Measurements from ENCODE around the gene TAF13.
"Not testable (repeated sequence)": the region's sequence is repeated elsewhere in the genome, so short reads cannot be mapped to it uniquely, and the experiment has no call there.

TAF13 gene

DNA sequence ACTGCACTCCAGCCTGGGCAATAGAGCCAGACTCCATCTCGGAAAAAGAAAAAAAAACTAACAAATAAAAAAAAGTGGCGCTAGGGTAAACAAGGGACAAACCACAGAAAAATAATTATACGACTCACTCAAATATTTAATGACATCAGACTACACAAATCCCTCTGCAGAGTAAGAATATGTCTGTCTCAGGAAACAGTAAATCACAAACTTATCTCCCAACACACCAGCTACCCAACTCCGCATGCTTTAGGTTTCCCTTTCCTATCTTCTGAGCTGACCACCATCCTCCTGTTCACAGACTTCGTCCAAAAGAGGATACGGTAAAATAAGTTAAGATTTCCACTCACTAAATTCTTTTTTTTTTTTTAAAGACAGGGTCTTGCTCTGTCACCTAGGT lies 50.1 kb downstream of the TAF13 start:
- H3K27me3 ChIP-seq (replicated peaks; ENCODE audit: insufficient read depth, low read length), result no peaks in the 10 kb centered on the region
- no peaks in the 10 kb centered on the region for H3K36me3 ChIP-seq (replicated peaks; ENCODE audit: insufficient read depth, low read length)
- no peak for DNase-seq
- no peak overlapping the region for H3K4me3 ChIP-seq (ENCODE audit: low read length)
- H3K4me1 ChIP-seq (ENCODE audit: low read length), result no peaks in the 10 kb centered on the region
- H2AFZ ChIP-seq (ENCODE audit: low read length), result no peak overlapping the region
- H3K9me2 ChIP-seq (replicated peaks; ENCODE audit: insufficient read depth, low read length), result no peaks in the 10 kb centered on the region
- no peak overlapping the region for H3K27ac ChIP-seq (ENCODE audit: low read length)
- TF ChIP-seq, protein P1, sequence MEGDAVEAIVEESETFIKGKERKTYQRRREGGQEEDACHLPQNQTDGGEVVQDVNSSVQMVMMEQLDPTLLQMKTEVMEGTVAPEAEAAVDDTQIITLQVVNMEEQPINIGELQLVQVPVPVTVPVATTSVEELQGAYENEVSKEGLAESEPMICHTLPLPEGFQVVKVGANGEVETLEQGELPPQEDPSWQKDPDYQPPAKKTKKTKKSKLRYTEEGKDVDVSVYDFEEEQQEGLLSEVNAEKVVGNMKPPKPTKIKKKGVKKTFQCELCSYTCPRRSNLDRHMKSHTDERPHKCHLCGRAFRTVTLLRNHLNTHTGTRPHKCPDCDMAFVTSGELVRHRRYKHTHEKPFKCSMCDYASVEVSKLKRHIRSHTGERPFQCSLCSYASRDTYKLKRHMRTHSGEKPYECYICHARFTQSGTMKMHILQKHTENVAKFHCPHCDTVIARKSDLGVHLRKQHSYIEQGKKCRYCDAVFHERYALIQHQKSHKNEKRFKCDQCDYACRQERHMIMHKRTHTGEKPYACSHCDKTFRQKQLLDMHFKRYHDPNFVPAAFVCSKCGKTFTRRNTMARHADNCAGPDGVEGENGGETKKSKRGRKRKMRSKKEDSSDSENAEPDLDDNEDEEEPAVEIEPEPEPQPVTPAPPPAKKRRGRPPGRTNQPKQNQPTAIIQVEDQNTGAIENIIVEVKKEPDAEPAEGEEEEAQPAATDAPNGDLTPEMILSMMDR (IDR thresholded peaks at IDR 0.05; ENCODE audit: low read length), result no peak
- TF ChIP-seq EZH2phosphoT487 (IDR thresholded peaks at IDR 0.05; ENCODE audit: low read length), result no peak
- no peak for TF ChIP-seq EZH2 (optimal IDR thresholded peaks at IDR 0.05; ENCODE audit: low read depth, low read length)
- H3K9me3 ChIP-seq (replicated peaks; ENCODE audit: insufficient read depth, low read length), result no peaks in the 10 kb centered on the region
- H3K9ac ChIP-seq (ENCODE audit: low read length), result no peak overlapping the region
- no peak overlapping the region for H3K4me2 ChIP-seq (ENCODE audit: low read depth, low read length)
- no peaks in the 10 kb centered on the region for H4K20me1 ChIP-seq (ENCODE audit: insufficient read depth, low read length)
- no peaks in the 10 kb centered on the region for H3K79me2 ChIP-seq (ENCODE audit: low read length)
- H3F3A ChIP-seq (ENCODE audit: insufficient read depth, low read length), result no peaks in the 10 kb centered on the region

- TF ChIP-seq EZH2phosphoT487 (IDR thresholded peaks at IDR 0.05; ENCODE audit: low read length) (no peak), EZH2 (optimal IDR thresholded peaks at IDR 0.05; ENCODE audit: low read depth, low read length) (no peak)
- TF ChIP-seq, protein P1 (IDR thresholded peaks at IDR 0.05; ENCODE audit: low read length), result no peak
- no peaks in the 10 kb centered on the region for H3K9me2 ChIP-seq (replicated peaks; ENCODE audit: insufficient read depth, low read length)
- H3K4me1 ChIP-seq (ENCODE audit: low read length), result no peaks in the 10 kb centered on the region
- H3K9me3 ChIP-seq (replicated peaks; ENCODE audit: insufficient read depth, low read length), result no peaks in the 10 kb centered on the region
- no peak overlapping the region for H2AFZ ChIP-seq (ENCODE audit: low read length)
- no peaks in the 10 kb centered on the region for H3F3A ChIP-seq (ENCODE audit: insufficient read depth, low read length)
- no peak overlapping the region for H3K27ac ChIP-seq (ENCODE audit: low read length)
- H3K79me2 ChIP-seq (ENCODE audit: low read length), result no peaks in the 10 kb centered on the region
- no peak overlapping the region for H3K4me2 ChIP-seq (ENCODE audit: low read depth, low read length)
- no peak overlapping the region for H3K9ac ChIP-seq (ENCODE audit: low read length)
- H3K27me3 ChIP-seq (replicated peaks; ENCODE audit: insufficient read depth, low read length), result no peaks in the 10 kb centered on the region
- no peak for DNase-seq
- H3K36me3 ChIP-seq (replicated peaks; ENCODE audit: insufficient read depth, low read length), result no peaks in the 10 kb centered on the region
- no peaks in the 10 kb centered on the region for H4K20me1 ChIP-seq (ENCODE audit: insufficient read depth, low read length)
- no peak overlapping the region for H3K4me3 ChIP-seq (ENCODE audit: low read length)
Observed at GRCh38 chr1:109024646-109025045, 51.2 kb downstream of the TAF13 start.

- Histone ChIP-seq H4K20me1 (ENCODE audit: insufficient read depth, low read length) (no peaks in the 10 kb centered on the region), H3K36me3 (replicated peaks; ENCODE audit: insufficient read depth, low read length) (no peaks in the 10 kb centered on the region), H3K4me2 (ENCODE audit: low read depth, low read length) (no peak overlapping the region), H2AFZ (ENCODE audit: low read length) (no peak overlapping the region), H3K79me2 (ENCODE audit: low read length) (no peaks in the 10 kb centered on the region), H3K27me3 (replicated peaks; ENCODE audit: insufficient read depth, low read length) (no peaks in the 10 kb centered on the region), H3F3A (ENCODE audit: insufficient read depth, low read length) (no peaks in the 10 kb centered on the region), H3K9ac (ENCODE audit: low read length) (no peak overlapping the region), H3K27ac (ENCODE audit: low read length) (no peak overlapping the region), H3K4me3 (ENCODE audit: low read length) (no peak overlapping the region), H3K9me3 (replicated peaks; ENCODE audit: insufficient read depth, low read length) (no peaks in the 10 kb centered on the region), H3K9me2 (replicated peaks; ENCODE audit: insufficient read depth, low read length) (no peaks in the 10 kb centered on the region), H3K4me1 (ENCODE audit: low read length) (no peaks in the 10 kb centered on the region)
- TF ChIP-seq, protein P1 (IDR thresholded peaks at IDR 0.05; ENCODE audit: low read length), result no peak
- no peak for TF ChIP-seq EZH2 (optimal IDR thresholded peaks at IDR 0.05; ENCODE audit: low read depth, low read length)
- no peak for TF ChIP-seq EZH2phosphoT487 (IDR thresholded peaks at IDR 0.05; ENCODE audit: low read length)
- DNase-seq, result no peak
Observed at GRCh38 chr1:109020693-109021257, 55.0 kb downstream of the TAF13 start.

- not testable (repeated sequence) for H3K27me3 ChIP-seq (replicated peaks; ENCODE audit: insufficient read depth, low read length); H3K9me3 ChIP-seq (replicated peaks; ENCODE audit: insufficient read depth, low read length); H3K4me2 ChIP-seq (ENCODE audit: low read depth, low read length); H3K79me2 ChIP-seq (ENCODE audit: low read length); H3K4me1 ChIP-seq (ENCODE audit: low read length); H3F3A ChIP-seq (ENCODE audit: insufficient read depth, low read length); H4K20me1 ChIP-seq (ENCODE audit: insufficient read depth, low read length); H3K9me2 ChIP-seq (replicated peaks; ENCODE audit: insufficient read depth, low read length); H3K27ac ChIP-seq (ENCODE audit: low read length); H3K9ac ChIP-seq (ENCODE audit: low read length); H2AFZ ChIP-seq (ENCODE audit: low read length); H3K4me3 ChIP-seq (ENCODE audit: low read length); DNase-seq; H3K36me3 ChIP-seq (replicated peaks; ENCODE audit: insufficient read depth, low read length)
Observed at GRCh38 chr1:109017719-109018118, 58.1 kb downstream of the TAF13 start.

Measured in MM.1S (cell line).